ENCODE data around the gene ASCC1. TPM values are rescaled to one million over a fixed set of nuclear protein-coding genes. Genes with fewer than 3 reads are reported as not detected.
A peak's percentile ranks its signal among the peaks of the same experiment; 100 is the strongest.

ASCC1 gene
- polyA plus RNA-seq, 4 donors, result 9.2 to 21.3 (median 16.1) TPM

DNA sequence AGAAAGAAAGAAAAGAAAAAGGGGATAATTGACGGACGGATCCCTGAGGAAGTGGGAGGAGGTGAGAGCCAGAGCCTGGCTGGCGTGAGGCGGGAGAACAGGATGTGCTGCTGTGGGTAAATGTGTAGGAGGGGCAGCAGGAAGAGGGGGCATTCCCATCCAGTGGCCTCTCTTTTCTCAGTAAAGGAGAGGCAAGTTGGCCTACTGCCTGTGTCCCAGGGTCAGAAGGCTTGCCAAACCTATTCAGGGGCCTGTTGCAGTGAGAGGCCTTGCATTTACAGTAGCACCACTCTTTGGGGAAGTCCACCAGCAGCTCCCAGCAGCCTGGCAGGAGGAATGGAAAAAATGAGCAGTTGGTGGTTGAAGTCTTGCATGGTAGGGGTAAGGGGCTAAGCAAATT is 26.6 kb upstream of the ASCC1 start:
- FAIRE-seq, result no peak
- WGBS, 3 donors, result 59 to 95% (median 75%) methylated on average over 4 of the region's 4 CpGs
- no peak for DNase-seq
- peak overlapping the region in 1 of 3 donors; percentile 77 for H3K27ac ChIP-seq (ENCODE audit: low read depth in 1 of 3, low read length in 2 of 3)
- H3K4me3 ChIP-seq (ENCODE audit: low read depth in 1 of 3, low read length in 3 of 3), result no peak overlapping the region
- H3K4me1 ChIP-seq (ENCODE audit: control insufficient read depth in 3 of 3, insufficient read depth in 2 of 3, low read depth in 1 of 3, low read length in 2 of 3), result peaks cover 12 to 26% (median 22%) of the 10 kb centered on the region in 3 donors
- no peaks in the 10 kb centered on the region for H3K9me3 ChIP-seq (ENCODE audit: control insufficient read depth in 2 of 2, insufficient read depth in 1 of 2, low read depth in 1 of 2, low read length in 1 of 2)
- no peaks in the 10 kb centered on the region for H3K27me3 ChIP-seq (ENCODE audit: control insufficient read depth in 3 of 3, insufficient read depth in 3 of 3, low read length in 3 of 3)
- H3K36me3 ChIP-seq (ENCODE audit: control insufficient read depth in 3 of 3, insufficient read depth in 2 of 3, low read depth in 1 of 3, low read length in 3 of 3), result peaks cover 0 to 7% (median 0%) of the 10 kb centered on the region in 3 donors

DNA sequence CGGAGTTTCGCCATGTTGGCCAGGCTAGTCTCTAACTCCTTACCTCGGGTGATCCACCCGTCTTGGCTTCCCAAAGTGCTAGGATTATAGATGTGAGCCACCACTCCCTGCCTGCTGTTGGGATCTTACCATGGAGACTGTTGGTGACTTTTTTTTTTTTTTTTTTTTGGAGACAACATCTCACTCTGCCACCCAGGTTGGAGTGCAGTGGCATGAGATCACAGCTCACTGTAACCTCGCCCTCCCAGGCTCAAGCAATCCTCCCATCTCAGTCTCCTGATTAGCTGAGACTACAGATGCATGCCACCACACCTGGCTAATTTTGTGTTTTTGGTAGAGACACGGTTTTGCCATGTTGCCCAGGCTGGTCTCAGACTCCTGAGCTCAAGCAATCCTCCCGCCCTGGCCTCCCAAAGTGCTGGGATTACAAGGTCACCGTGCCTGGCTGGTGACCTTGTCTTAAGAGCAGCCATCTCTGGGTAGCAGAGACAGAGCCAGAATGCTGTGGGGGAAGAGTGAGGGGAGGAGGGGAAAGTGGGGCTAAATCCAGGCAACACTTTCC is 25.7 kb upstream of the ASCC1 start:
- H3K4me1 ChIP-seq (ENCODE audit: control insufficient read depth in 3 of 3, insufficient read depth in 2 of 3, low read depth in 1 of 3, low read length in 2 of 3), result peaks cover 10 to 22% (median 21%) of the 10 kb centered on the region in 3 donors
- no peaks in the 10 kb centered on the region for H3K9me3 ChIP-seq (ENCODE audit: control insufficient read depth in 2 of 2, insufficient read depth in 1 of 2, low read depth in 1 of 2, low read length in 1 of 2)
- peaks cover 0 to 10% (median 0%) of the 10 kb centered on the region in 3 donors for H3K36me3 ChIP-seq (ENCODE audit: control insufficient read depth in 3 of 3, insufficient read depth in 2 of 3, low read depth in 1 of 3, low read length in 3 of 3)
- no peaks in the 10 kb centered on the region for H3K27me3 ChIP-seq (ENCODE audit: control insufficient read depth in 3 of 3, insufficient read depth in 3 of 3, low read length in 3 of 3)
- H3K4me3 ChIP-seq (ENCODE audit: low read depth in 1 of 3, low read length in 3 of 3), result no peak overlapping the region
- 83 to 84% (median 84%) methylated on average over 8 of the region's 8 CpGs for WGBS, 3 donors
- H3K27ac ChIP-seq (ENCODE audit: low read depth in 1 of 3, low read length in 2 of 3), result peak overlapping the region in 1 of 3 donors; percentile 32
- DNase-seq (no peak), FAIRE-seq (no peak)

GRCh38 chr10:72240371-72240770 is 24.3 kb upstream of the ASCC1 start:
- no peak for FAIRE-seq
- Histone ChIP-seq H3K4me3 (ENCODE audit: low read depth in 1 of 3, low read length in 3 of 3) (no peak overlapping the region), H3K9me3 (ENCODE audit: control insufficient read depth in 2 of 2, insufficient read depth in 1 of 2, low read depth in 1 of 2, low read length in 1 of 2) (no peaks in the 10 kb centered on the region), H3K36me3 (ENCODE audit: control insufficient read depth in 3 of 3, insufficient read depth in 2 of 3, low read depth in 1 of 3, low read length in 3 of 3) (peaks cover 3 to 16% (median 4%) of the 10 kb centered on the region in 3 donors), H3K4me1 (ENCODE audit: control insufficient read depth in 3 of 3, insufficient read depth in 2 of 3, low read depth in 1 of 3, low read length in 2 of 3) (peaks cover 7 to 17% (median 15%) of the 10 kb centered on the region in 3 donors), H3K27me3 (ENCODE audit: control insufficient read depth in 3 of 3, insufficient read depth in 3 of 3, low read length in 3 of 3) (no peaks in the 10 kb centered on the region), H3K27ac (ENCODE audit: low read depth in 1 of 3, low read length in 2 of 3) (no peak overlapping the region)
- 89 to 98% (median 96%) methylated on average over 6 to 7 of the region's 7 CpGs for WGBS, 3 donors
- DNase-seq, result no peak

DNA sequence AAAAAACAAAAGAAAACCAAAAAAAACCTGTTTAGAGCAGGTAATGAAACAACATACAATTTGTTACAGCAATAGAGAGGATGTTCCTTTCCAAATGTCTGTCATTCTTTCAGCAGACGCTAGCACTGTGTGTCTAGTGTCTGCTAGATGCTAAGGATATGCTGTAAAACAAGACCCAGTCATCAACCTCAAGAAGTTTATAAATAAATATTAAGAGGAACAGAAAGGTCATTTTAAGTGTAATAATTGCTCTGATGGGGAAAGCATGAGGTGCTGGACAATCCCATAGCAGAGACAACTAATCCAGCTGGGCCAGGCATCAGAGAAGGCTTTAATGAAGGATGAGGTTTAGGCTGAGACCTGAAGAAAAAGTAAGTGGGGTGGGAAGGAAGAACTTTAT is 23.3 kb upstream of the ASCC1 start:
- WGBS, 3 donors, result 27 to 83% (median 75%) methylated on average over 1 of the region's 1 CpG
- FAIRE-seq, result no peak

DNA sequence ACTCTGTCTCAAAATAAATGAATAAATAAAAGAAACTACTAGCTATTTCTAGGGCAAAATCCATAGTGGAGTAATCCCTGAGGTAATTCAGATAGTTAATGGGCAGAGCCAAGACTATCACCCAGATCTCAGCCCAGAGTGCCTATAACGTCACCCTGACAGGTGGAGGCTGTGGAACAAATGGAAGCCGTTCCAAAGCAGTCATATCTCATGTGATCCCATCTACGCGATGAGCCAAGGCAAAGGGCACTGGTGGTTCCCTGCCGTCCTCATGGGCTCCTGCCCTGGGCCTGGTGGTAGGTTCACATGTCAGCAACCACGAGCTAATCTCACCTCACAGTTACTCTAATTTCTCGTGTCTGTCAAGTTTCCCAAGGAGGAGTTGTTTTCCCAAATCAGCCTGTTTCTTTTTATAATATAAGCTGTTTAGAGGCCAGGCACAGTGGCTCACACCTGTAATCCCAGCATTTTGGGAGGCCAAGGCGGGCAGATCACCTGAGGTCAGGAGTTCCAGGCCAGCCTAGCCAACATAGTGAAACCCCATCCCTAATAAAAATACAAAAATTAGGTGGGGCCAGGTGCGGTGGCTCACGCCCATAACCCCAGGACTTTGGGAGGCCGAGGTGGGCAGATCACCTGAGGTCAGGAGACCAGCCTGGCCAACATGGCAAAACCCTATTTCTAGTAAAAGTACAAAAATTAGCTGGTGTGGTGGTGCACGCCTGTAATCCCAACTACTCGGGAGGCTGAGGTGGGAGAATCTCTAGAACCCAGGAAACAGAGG is 22.5 kb upstream of the ASCC1 start:
- peaks cover 0 to 2% (median 1%) of the 10 kb centered on the region in 3 donors for H3K4me1 ChIP-seq (ENCODE audit: control insufficient read depth in 3 of 3, insufficient read depth in 2 of 3, low read depth in 1 of 3, low read length in 2 of 3)
- WGBS, 3 donors, result 60 to 82% (median 68%) methylated on average over 13 of the region's 13 CpGs
- no peaks in the 10 kb centered on the region for H3K27me3 ChIP-seq (ENCODE audit: control insufficient read depth in 3 of 3, insufficient read depth in 3 of 3, low read length in 3 of 3)
- no peak overlapping the region for H3K4me3 ChIP-seq (ENCODE audit: low read depth in 1 of 3, low read length in 3 of 3)
- no peak overlapping the region for H3K27ac ChIP-seq (ENCODE audit: low read depth in 1 of 3, low read length in 2 of 3)
- no peaks in the 10 kb centered on the region for H3K9me3 ChIP-seq (ENCODE audit: control insufficient read depth in 2 of 2, insufficient read depth in 1 of 2, low read depth in 1 of 2, low read length in 1 of 2)
- DNase-seq (peak in 1 of 2 donors; percentile 64), FAIRE-seq (no peak)
- H3K36me3 ChIP-seq (ENCODE audit: control insufficient read depth in 3 of 3, insufficient read depth in 2 of 3, low read depth in 1 of 3, low read length in 3 of 3), result peaks cover 3 to 31% (median 6%) of the 10 kb centered on the region in 3 donors

More for the DNA sequence above, 23.3 kb upstream of the ASCC1 start:
- Histone ChIP-seq H3K27me3 (ENCODE audit: control insufficient read depth in 3 of 3, insufficient read depth in 3 of 3, low read length in 3 of 3) (no peaks in the 10 kb centered on the region), H3K36me3 (ENCODE audit: control insufficient read depth in 3 of 3, insufficient read depth in 2 of 3, low read depth in 1 of 3, low read length in 3 of 3) (peaks cover 3 to 24% (median 6%) of the 10 kb centered on the region in 3 donors), H3K27ac (ENCODE audit: low read depth in 1 of 3, low read length in 2 of 3) (no peak overlapping the region), H3K9me3 (ENCODE audit: control insufficient read depth in 2 of 2, insufficient read depth in 1 of 2, low read depth in 1 of 2, low read length in 1 of 2) (no peaks in the 10 kb centered on the region), H3K4me1 (ENCODE audit: control insufficient read depth in 3 of 3, insufficient read depth in 2 of 3, low read depth in 1 of 3, low read length in 2 of 3) (peaks cover 4 to 9% (median 5%) of the 10 kb centered on the region in 3 donors), H3K4me3 (ENCODE audit: low read depth in 1 of 3, low read length in 3 of 3) (no peak overlapping the region)
- no peak for DNase-seq

DNA sequence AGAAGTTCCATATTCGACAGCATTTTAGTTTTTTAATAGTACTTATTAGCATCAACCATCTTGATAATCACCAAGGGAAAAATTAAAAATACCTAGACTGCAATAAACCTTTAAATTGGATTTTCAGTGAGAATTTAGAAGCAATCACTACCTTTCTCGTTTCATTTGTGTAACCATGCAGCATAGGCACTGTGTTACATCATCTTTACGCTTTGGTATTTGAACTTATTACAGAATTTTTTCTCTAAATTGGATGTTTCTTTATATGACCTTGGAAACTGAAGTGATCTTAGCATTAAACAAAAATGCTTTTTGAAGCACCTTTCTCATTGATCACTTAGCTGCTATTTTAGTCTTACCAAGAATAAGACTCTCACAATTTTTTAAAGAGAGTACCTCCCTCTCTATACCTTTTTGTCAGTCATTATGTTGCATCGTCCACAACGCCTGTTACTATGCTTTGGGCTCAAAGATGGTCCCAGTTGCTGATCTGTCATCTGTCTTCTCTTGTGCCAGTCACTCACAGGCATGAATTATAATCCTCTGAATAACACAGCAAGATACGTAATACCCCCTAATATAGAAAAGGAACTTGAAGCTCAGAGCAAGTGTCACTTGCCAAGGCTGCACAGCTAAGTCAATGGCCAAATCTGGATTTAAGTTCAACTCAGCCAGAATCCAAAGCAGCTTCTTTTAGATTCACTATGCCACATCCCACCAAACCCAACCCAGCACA is 19.6 kb upstream of the ASCC1 start:
- Histone ChIP-seq H3K9me3 (ENCODE audit: control insufficient read depth in 2 of 2, insufficient read depth in 1 of 2, low read depth in 1 of 2, low read length in 1 of 2) (no peaks in the 10 kb centered on the region), H3K36me3 (ENCODE audit: control insufficient read depth in 3 of 3, insufficient read depth in 2 of 3, low read depth in 1 of 3, low read length in 3 of 3) (peaks cover 3 to 43% (median 12%) of the 10 kb centered on the region in 3 donors), H3K4me3 (ENCODE audit: low read depth in 1 of 3, low read length in 3 of 3) (no peak overlapping the region), H3K27me3 (ENCODE audit: control insufficient read depth in 3 of 3, insufficient read depth in 3 of 3, low read length in 3 of 3) (no peaks in the 10 kb centered on the region), H3K27ac (ENCODE audit: low read depth in 1 of 3, low read length in 2 of 3) (no peak overlapping the region), H3K4me1 (ENCODE audit: control insufficient read depth in 3 of 3, insufficient read depth in 2 of 3, low read depth in 1 of 3, low read length in 2 of 3) (no peaks in the 10 kb centered on the region)
- 90 to 91% (median 91%) methylated on average over 6 of the region's 6 CpGs for WGBS, 3 donors
- DNase-seq (no peak), FAIRE-seq (no peak)

DNA sequence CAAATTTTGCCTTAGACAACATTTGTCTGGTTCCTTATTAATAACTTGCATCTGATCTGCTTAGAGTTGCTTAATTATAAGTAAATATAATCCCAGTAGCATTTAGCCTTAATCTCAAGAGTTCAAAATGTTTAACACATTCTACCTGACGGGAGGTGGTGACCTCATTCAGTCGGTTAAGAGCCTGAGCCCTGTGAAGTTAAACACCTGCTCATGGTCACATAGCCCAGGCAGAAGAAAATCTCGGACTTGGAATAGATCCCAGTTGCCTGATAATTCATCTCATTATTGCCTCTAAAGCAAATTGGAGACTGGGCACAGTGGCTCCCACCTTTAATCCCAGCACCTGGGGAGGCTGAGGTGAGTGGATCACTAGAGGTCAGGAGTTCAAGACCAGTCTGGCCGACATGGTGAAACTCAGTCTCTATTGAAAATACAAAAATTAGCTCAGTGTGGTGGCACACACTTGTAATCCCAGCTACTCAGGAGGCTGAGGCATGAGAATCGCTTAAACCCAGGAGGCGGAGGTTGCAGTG is 18.6 kb upstream of the ASCC1 start:
- DNase-seq, result peak in 1 of 2 donors; percentile 58
- no peak overlapping the region for H3K27ac ChIP-seq (ENCODE audit: low read depth in 1 of 3, low read length in 2 of 3)
- H3K36me3 ChIP-seq (ENCODE audit: control insufficient read depth in 3 of 3, insufficient read depth in 2 of 3, low read depth in 1 of 3, low read length in 3 of 3), result peaks cover 5 to 47% (median 12%) of the 10 kb centered on the region in 3 donors
- H3K27me3 ChIP-seq (ENCODE audit: control insufficient read depth in 3 of 3, insufficient read depth in 3 of 3, low read length in 3 of 3), result no peaks in the 10 kb centered on the region
- H3K4me3 ChIP-seq (ENCODE audit: low read depth in 1 of 3, low read length in 3 of 3), result no peak overlapping the region
- no peak for FAIRE-seq
- H3K4me1 ChIP-seq (ENCODE audit: control insufficient read depth in 3 of 3, insufficient read depth in 2 of 3, low read depth in 1 of 3, low read length in 2 of 3), result no peaks in the 10 kb centered on the region
- H3K9me3 ChIP-seq (ENCODE audit: control insufficient read depth in 2 of 2, insufficient read depth in 1 of 2, low read depth in 1 of 2, low read length in 1 of 2), result no peaks in the 10 kb centered on the region
- 44 to 73% (median 60%) methylated on average over 6 of the region's 6 CpGs for WGBS, 3 donors

DNA sequence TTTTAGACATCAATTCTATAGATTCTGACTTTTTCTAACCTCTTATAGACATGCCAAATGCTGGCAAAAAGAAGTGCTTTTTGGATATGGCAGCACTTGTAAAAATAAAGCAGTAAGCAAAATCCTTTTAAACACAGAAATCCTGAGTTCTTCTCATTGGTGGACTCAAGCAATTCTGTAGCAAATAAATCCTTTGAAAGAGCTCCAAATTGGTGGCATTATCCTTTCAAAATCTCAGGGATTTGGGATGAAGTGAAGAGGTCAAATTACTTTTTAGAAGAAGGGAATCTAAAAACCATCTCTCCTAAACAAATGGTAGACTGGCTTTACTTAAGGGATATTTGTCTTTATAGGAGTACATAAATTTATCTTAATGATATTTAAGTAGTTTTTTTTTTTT is 17.5 kb upstream of the ASCC1 start:
- FAIRE-seq, result no peak
- H3K9me3 ChIP-seq (ENCODE audit: control insufficient read depth in 2 of 2, insufficient read depth in 1 of 2, low read depth in 1 of 2, low read length in 1 of 2), result no peaks in the 10 kb centered on the region
- peaks cover 5 to 46% (median 12%) of the 10 kb centered on the region in 3 donors for H3K36me3 ChIP-seq (ENCODE audit: control insufficient read depth in 3 of 3, insufficient read depth in 2 of 3, low read depth in 1 of 3, low read length in 3 of 3)

More for the DNA sequence above, 17.5 kb upstream of the ASCC1 start:
- Histone ChIP-seq H3K4me3 (ENCODE audit: low read depth in 1 of 3, low read length in 3 of 3) (no peak overlapping the region), H3K27me3 (ENCODE audit: control insufficient read depth in 3 of 3, insufficient read depth in 3 of 3, low read length in 3 of 3) (no peaks in the 10 kb centered on the region), H3K27ac (ENCODE audit: low read depth in 1 of 3, low read length in 2 of 3) (no peak overlapping the region), H3K4me1 (ENCODE audit: control insufficient read depth in 3 of 3, insufficient read depth in 2 of 3, low read depth in 1 of 3, low read length in 2 of 3) (no peaks in the 10 kb centered on the region)
- DNase-seq, result no peak

Measured in small intestine (tissue), 7 donors.